IPS-18c (cell line): ENCODE results near the gene TAGLN.
"Not testable (repeated sequence)": the region's sequence is repeated elsewhere in the genome, so short reads cannot be mapped to it uniquely, and the experiment has no call there.

Experiments used
- H3K4me3 ChIP-seq: 2 replicates; pipeline ENCODE4 v1.7.0; 2013; ENCODE audit warnings: low read depth, mild to moderate bottlenecking, low read length, moderate library complexity; ENCODE audit not compliant: insufficient read depth
- H3K9me3 ChIP-seq: one replicate; pipeline ENCODE4 v1.6.1; 2013; ENCODE audit warnings: mild to moderate bottlenecking, low read length, moderate library complexity; ENCODE audit not compliant: control insufficient read depth, insufficient read depth

The TAGLN gene

GRCh38 chr11:117178210-117179034 is 20.7 kb upstream of the TAGLN start, which contains the start of gene SIDT2:
TSS of gene SIDT2 (plus strand) at chr11:117178743. CDS start at chr11:117179264, 521 bp downstream.
- Histone ChIP-seq H3K4me3 (peak within 1 kb of the TSS; percentile 77), H3K9me3 (no peaks in the 10 kb centered on the region)

GRCh38 chr11:117179048-117179999 is 19.8 kb upstream of the TAGLN start:
- H3K4me3 ChIP-seq, result peak overlapping the region; percentile 77
- H3K9me3 ChIP-seq, result no peaks in the 10 kb centered on the region

- no peak overlapping the region for H3K4me3 ChIP-seq
- no peaks in the 10 kb centered on the region for H3K9me3 ChIP-seq
These were observed 19.1 kb upstream of the TAGLN start for GRCh38 chr11:117180020-117180419.

GRCh38 chr11:117180661-117181585 is 18.2 kb upstream of the TAGLN start:
- Histone ChIP-seq H3K9me3 (no peaks in the 10 kb centered on the region), H3K4me3 (no peak overlapping the region)

- Histone ChIP-seq H3K4me3 (no peak overlapping the region), H3K9me3 (no peaks in the 10 kb centered on the region)
These were observed 17.3 kb upstream of the TAGLN start for GRCh38 chr11:117181586-117182550.

GRCh38 chr11:117182551-117182935 is 16.6 kb upstream of the TAGLN start:
- H3K9me3 ChIP-seq, result no peaks in the 10 kb centered on the region
- H3K4me3 ChIP-seq, result no peak overlapping the region

- H3K9me3 ChIP-seq, result not testable (repeated sequence)
These were observed 16.0 kb upstream of the TAGLN start for GRCh38 chr11:117183178-117183577.

GRCh38 chr11:117183724-117184349 is 15.3 kb upstream of the TAGLN start:
- Histone ChIP-seq H3K9me3 (no peaks in the 10 kb centered on the region), H3K4me3 (no peak overlapping the region)

More at GRCh38 chr11:117183178-117183577, 16.0 kb upstream of the TAGLN start:
- not testable (repeated sequence) for H3K4me3 ChIP-seq

GRCh38 chr11:117185736-117186430 is 13.3 kb upstream of the TAGLN start:
- H3K4me3 ChIP-seq, result no peak overlapping the region
- no peaks in the 10 kb centered on the region for H3K9me3 ChIP-seq

- H3K4me3 ChIP-seq, result no peak overlapping the region
- H3K9me3 ChIP-seq, result no peaks in the 10 kb centered on the region
These were observed 12.8 kb upstream of the TAGLN start for GRCh38 chr11:117186431-117186761.

GRCh38 chr11:117187007-117187406 is 12.2 kb upstream of the TAGLN start:
- Histone ChIP-seq H3K4me3 (no peak overlapping the region), H3K9me3 (no peaks in the 10 kb centered on the region)

GRCh38 chr11:117187428-117187798 is 11.8 kb upstream of the TAGLN start:
- Histone ChIP-seq H3K4me3 (no peak overlapping the region), H3K9me3 (no peaks in the 10 kb centered on the region)

GRCh38 chr11:117187799-117188481 is 11.2 kb upstream of the TAGLN start:
- Histone ChIP-seq H3K9me3 (no peaks in the 10 kb centered on the region), H3K4me3 (no peak overlapping the region)

GRCh38 chr11:117188620-117189081 is 10.5 kb upstream of the TAGLN start:
- no peak overlapping the region for H3K4me3 ChIP-seq

More at GRCh38 chr11:117188620-117189081, 10.5 kb upstream of the TAGLN start:
- H3K9me3 ChIP-seq, result no peaks in the 10 kb centered on the region
